K562 (cell line): ENCODE results near the gene EDARADD. TPM values are rescaled to one million over a fixed set of nuclear protein-coding genes. Genes with fewer than 3 reads are reported as not detected.

ENCODE experiments used
- CBX1 ChIP-seq: sonication (generic); IDR thresholded peaks from 2 replicates; pipeline ENCODE4 v1.6.1; 2016; ENCODE audit warnings: antibody characterized with exemption, low read depth, mild to moderate bottlenecking
- CBX2 ChIP-seq: fragments of 200-600 bp; sonication (generic); IDR thresholded peaks from one replicate; pipeline ENCODE4 v1.6.1; 2012; ENCODE audit warnings: mild to moderate bottlenecking, low read length, inconsistent platforms; ENCODE audit not compliant: insufficient read depth, poor library complexity, severe bottlenecking
- CTBP1 ChIP-seq: fragments of 450-650 bp; IDR thresholded peaks from 2 replicates; pipeline ENCODE4 v1.6.1; 2016; ENCODE audit warnings: borderline replicate concordance
- MCM5 ChIP-seq: fragments of 450-650 bp; IDR thresholded peaks from 2 replicates; pipeline ENCODE4 v1.6.1; 2016; ENCODE audit warnings: low read depth
- SRF ChIP-seq, 2 experiments: fragments of 250-450, 450-650 bp in 1 of 2; sonication (Bioruptor Pico) in 1 of 2; sonication (generic) in 1 of 2; formaldehyde crosslinking; IDR thresholded peaks; 2 replicates each; pipeline versions ENCODE4 v1.5.0 to v1.5.1; 2020 to 2022; ENCODE audit warnings: mild to moderate bottlenecking in 1 of 2, missing genetic modification reagents in 1 of 2
- STAT5A ChIP-seq: IDR thresholded peaks from 2 replicates; pipeline ENCODE4 v1.6.1; 2012; ENCODE audit warnings: low read length, inconsistent platforms, borderline replicate concordance
- TCF7L2 ChIP-seq: fragments of 150-350 bp; IDR thresholded peaks from 2 replicates; pipeline ENCODE4 v1.6.1; 2016; ENCODE audit warnings: low read depth, mild to moderate bottlenecking, low read length, moderate library complexity
- YY1 ChIP-seq, 3 experiments: IDR thresholded peaks; 2 replicates each; pipeline ENCODE4 v1.6.1; 2011; ENCODE audit warnings: low read length in 2 of 3, mild to moderate bottlenecking in 2 of 3, moderate library complexity in 2 of 3, borderline replicate concordance in 1 of 3, control low read depth in 1 of 3, low read depth in 1 of 3; ENCODE audit not compliant: insufficient read depth in 3 of 3, insufficient replicate concordance in 2 of 3, control insufficient read depth in 1 of 3, insufficient read length in 1 of 3; ENCODE audit errors: extremely low read depth in 1 of 3
- ZNF311 ChIP-seq: fragments of 250-450 bp; sonication (Bioruptor Pico); IDR thresholded peaks from 2 replicates; pipeline ENCODE4 v1.4.0; 2020; ENCODE audit warnings: mild to moderate bottlenecking, moderate library complexity
- polyA plus RNA-seq, 8 experiments: library from polyadenylated mRNA; depleted of rRNA in 4 of 8; stranded (reverse) in 5 of 8; unstranded in 3 of 8; fragments of >200 nt; fragmentation: Nextera tagmentation in 2 of 8; fragmentation: Illumina TruSeq in 1 of 8; extraction: Ambion mirVana in 2 of 8; extraction: Trizol in 1 of 8; gene quantifications; 2 replicates each; pipeline versions ENCODE4 v1.2.1 to v1.2.3, GENCODE V29; 2011 to 2014; ENCODE audit warnings: inconsistent platforms in 1 of 8, missing spikeins in 1 of 8
- total RNA-seq, 7 experiments: library from RNA; depleted of rRNA in 6 of 7; stranded (reverse); fragments of >200 nt in 6 of 7; fragmentation: Illumina TruSeq in 2 of 7; extraction: Trizol in 2 of 7; gene quantifications; 2 replicates each; pipeline versions ENCODE4 v1.2.1 to v1.2.3, GENCODE V29; 2011 to 2021; ENCODE audit warnings: low replicate concordance in 1 of 7
- TF ChIP-seq, protein P1 (sequence below): sonication (generic); IDR thresholded peaks from 2 replicates; pipeline ENCODE4 v1.6.1; 2016
- TF ChIP-seq, protein P2 (sequence below): fragments of 250-450 bp; sonication (Bioruptor Pico); IDR thresholded peaks from 2 replicates; pipeline ENCODE4 v1.5.0; 2021; ENCODE audit warnings: mild to moderate bottlenecking, borderline replicate concordance
- TF ChIP-seq, protein P3 (sequence below): fragments of 450-650 bp; IDR thresholded peaks from 2 replicates; pipeline ENCODE4 v1.7.0; 2016; ENCODE audit warnings: borderline replicate concordance
- TF ChIP-seq, protein P4 (sequence below), 2 experiments: IDR thresholded peaks; 2 replicates each; pipeline ENCODE4 v1.6.1; 2012; ENCODE audit warnings: improper control_type of control experiment in 2 of 2, low read depth in 2 of 2, low read length in 2 of 2, borderline replicate concordance in 1 of 2
- TF ChIP-seq, protein P5 (sequence below), 2 experiments: IDR thresholded peaks; 2 replicates each; pipeline ENCODE4 v1.6.1; 2011; ENCODE audit warnings: borderline replicate concordance in 1 of 2, control low read depth in 1 of 2, low read depth in 1 of 2, low read length in 1 of 2, mild to moderate bottlenecking in 1 of 2, mixed read lengths in 1 of 2, moderate library complexity in 1 of 2; ENCODE audit not compliant: insufficient read depth in 1 of 2, insufficient read length in 1 of 2, poor library complexity in 1 of 2, severe bottlenecking in 1 of 2; ENCODE audit errors: extremely low read depth in 1 of 2

The EDARADD gene
- total and polyA plus RNA-seq, 9 of the 15 experiments (the other 6 are each of a cell fraction or from before 2014, with no cell fraction given), result 0.46 to 32.4 (median 20.6) TPM

DNA sequence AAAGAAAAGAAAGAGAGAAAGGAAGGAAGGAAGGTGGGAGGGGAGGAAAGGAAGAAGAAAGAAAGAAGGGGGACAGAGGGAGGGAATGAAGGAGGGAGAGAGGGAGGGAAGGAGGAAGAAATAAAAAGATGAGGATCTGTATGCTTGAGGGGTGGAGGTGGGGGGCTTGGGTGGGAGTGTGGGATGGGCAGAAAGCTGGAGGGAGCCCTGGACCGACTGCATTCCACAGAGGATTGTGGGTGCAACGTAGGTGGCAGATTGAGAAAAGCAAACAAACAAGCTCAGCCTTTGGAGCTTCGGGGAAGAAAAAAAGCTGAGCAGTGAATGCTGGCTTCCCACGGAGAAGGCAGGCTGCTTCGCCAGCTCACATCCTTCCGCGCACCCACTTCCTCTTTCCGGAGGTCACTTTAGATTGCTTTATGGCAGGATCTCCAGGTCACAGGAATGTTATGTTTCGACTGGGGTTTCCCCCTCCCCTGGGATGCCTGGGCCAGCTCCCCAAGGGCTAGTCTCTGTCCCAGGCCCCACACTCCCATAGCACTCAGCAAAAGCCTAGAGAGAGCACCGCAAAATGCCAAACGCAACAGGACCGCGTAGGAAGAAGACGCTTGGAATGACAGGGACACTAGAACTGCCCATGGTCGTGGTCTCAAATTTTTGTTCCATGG is 109.0 kb downstream of the EDARADD start (continued):
- TF ChIP-seq, protein P1, sequence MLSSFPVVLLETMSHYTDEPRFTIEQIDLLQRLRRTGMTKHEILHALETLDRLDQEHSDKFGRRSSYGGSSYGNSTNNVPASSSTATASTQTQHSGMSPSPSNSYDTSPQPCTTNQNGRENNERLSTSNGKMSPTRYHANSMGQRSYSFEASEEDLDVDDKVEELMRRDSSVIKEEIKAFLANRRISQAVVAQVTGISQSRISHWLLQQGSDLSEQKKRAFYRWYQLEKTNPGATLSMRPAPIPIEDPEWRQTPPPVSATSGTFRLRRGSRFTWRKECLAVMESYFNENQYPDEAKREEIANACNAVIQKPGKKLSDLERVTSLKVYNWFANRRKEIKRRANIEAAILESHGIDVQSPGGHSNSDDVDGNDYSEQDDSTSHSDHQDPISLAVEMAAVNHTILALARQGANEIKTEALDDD, result no peak
- no peak for TF ChIP-seq STAT5A
- peak; percentile 68; the same call in 1 of the 2 replicates for TF ChIP-seq CTBP1
- no peak for TF ChIP-seq MCM5
- TF ChIP-seq TCF7L2, result no peak
- TF ChIP-seq YY1 (IDR thresholded peaks at IDR 0.05; ENCODE audit: borderline replicate concordance in 1 of 3, control insufficient read depth in 1 of 3, extremely low read depth in 1 of 3, insufficient read depth in 3 of 3, insufficient read length in 1 of 3, insufficient replicate concordance in 2 of 3, low read depth in 1 of 3, low read length in 2 of 3), result peak in 1 of 3 experiments; percentile 21
- TF ChIP-seq, protein P2, sequence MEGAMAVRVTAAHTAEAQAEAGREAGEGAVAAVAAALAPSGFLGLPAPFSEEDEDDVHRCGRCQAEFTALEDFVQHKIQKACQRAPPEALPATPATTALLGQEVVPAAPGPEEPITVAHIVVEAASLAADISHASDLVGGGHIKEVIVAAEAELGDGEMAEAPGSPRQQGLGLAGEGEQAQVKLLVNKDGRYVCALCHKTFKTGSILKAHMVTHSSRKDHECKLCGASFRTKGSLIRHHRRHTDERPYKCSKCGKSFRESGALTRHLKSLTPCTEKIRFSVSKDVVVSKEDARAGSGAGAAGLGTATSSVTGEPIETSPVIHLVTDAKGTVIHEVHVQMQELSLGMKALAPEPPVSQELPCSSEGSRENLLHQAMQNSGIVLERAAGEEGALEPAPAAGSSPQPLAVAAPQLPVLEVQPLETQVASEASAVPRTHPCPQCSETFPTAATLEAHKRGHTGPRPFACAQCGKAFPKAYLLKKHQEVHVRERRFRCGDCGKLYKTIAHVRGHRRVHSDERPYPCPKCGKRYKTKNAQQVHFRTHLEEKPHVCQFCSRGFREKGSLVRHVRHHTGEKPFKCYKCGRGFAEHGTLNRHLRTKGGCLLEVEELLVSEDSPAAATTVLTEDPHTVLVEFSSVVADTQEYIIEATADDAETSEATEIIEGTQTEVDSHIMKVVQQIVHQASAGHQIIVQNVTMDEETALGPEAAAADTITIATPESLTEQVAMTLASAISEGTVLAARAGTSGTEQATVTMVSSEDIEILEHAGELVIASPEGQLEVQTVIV (CRISPR knock-in tag), result peak; percentile 86
- TF ChIP-seq SRF (CRISPR knock-in tag; IDR thresholded peaks at IDR 0.05), result no peak
- TF ChIP-seq, protein P3, sequence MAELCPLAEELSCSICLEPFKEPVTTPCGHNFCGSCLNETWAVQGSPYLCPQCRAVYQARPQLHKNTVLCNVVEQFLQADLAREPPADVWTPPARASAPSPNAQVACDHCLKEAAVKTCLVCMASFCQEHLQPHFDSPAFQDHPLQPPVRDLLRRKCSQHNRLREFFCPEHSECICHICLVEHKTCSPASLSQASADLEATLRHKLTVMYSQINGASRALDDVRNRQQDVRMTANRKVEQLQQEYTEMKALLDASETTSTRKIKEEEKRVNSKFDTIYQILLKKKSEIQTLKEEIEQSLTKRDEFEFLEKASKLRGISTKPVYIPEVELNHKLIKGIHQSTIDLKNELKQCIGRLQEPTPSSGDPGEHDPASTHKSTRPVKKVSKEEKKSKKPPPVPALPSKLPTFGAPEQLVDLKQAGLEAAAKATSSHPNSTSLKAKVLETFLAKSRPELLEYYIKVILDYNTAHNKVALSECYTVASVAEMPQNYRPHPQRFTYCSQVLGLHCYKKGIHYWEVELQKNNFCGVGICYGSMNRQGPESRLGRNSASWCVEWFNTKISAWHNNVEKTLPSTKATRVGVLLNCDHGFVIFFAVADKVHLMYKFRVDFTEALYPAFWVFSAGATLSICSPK, result no peak
- TF ChIP-seq CBX1, result no peak
- TF ChIP-seq, protein P4, sequence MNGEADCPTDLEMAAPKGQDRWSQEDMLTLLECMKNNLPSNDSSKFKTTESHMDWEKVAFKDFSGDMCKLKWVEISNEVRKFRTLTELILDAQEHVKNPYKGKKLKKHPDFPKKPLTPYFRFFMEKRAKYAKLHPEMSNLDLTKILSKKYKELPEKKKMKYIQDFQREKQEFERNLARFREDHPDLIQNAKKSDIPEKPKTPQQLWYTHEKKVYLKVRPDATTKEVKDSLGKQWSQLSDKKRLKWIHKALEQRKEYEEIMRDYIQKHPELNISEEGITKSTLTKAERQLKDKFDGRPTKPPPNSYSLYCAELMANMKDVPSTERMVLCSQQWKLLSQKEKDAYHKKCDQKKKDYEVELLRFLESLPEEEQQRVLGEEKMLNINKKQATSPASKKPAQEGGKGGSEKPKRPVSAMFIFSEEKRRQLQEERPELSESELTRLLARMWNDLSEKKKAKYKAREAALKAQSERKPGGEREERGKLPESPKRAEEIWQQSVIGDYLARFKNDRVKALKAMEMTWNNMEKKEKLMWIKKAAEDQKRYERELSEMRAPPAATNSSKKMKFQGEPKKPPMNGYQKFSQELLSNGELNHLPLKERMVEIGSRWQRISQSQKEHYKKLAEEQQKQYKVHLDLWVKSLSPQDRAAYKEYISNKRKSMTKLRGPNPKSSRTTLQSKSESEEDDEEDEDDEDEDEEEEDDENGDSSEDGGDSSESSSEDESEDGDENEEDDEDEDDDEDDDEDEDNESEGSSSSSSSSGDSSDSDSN (IDR thresholded peaks at IDR 0.05; ENCODE audit: borderline replicate concordance in 1 of 2, low read depth in 2 of 2, low read length in 2 of 2), result peak in 1 of 2 experiments; percentile 83; a peak in 1 of 4 replicates
- TF ChIP-seq, protein P5, sequence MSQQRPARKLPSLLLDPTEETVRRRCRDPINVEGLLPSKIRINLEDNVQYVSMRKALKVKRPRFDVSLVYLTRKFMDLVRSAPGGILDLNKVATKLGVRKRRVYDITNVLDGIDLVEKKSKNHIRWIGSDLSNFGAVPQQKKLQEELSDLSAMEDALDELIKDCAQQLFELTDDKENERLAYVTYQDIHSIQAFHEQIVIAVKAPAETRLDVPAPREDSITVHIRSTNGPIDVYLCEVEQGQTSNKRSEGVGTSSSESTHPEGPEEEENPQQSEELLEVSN (IDR thresholded peaks at IDR 0.05; ENCODE audit: borderline replicate concordance in 1 of 2, extremely low read depth in 1 of 2, insufficient read depth in 1 of 2, insufficient read length in 1 of 2, low read depth in 1 of 2, low read length in 1 of 2, poor library complexity in 1 of 2, severe bottlenecking in 1 of 2), result peak; percentile 41 to 62
- peak; percentile 27; the same call in 1 of the 2 replicates for TF ChIP-seq ZNF311 (CRISPR knock-in tag)
- no peak for TF ChIP-seq CBX2
